GM19193 (cell line): Measurements from ENCODE around the gene SCT.

Experiments used
- POLR2A ChIP-seq: IDR thresholded peaks from 4 replicates; pipeline ENCODE4 v1.6.1; 2011; ENCODE audit not compliant: insufficient read depth, insufficient read length; ENCODE audit errors: extremely low read depth

SCT gene, protein sequence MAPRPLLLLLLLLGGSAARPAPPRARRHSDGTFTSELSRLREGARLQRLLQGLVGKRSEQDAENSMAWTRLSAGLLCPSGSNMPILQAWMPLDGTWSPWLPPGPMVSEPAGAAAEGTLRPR

DNA sequence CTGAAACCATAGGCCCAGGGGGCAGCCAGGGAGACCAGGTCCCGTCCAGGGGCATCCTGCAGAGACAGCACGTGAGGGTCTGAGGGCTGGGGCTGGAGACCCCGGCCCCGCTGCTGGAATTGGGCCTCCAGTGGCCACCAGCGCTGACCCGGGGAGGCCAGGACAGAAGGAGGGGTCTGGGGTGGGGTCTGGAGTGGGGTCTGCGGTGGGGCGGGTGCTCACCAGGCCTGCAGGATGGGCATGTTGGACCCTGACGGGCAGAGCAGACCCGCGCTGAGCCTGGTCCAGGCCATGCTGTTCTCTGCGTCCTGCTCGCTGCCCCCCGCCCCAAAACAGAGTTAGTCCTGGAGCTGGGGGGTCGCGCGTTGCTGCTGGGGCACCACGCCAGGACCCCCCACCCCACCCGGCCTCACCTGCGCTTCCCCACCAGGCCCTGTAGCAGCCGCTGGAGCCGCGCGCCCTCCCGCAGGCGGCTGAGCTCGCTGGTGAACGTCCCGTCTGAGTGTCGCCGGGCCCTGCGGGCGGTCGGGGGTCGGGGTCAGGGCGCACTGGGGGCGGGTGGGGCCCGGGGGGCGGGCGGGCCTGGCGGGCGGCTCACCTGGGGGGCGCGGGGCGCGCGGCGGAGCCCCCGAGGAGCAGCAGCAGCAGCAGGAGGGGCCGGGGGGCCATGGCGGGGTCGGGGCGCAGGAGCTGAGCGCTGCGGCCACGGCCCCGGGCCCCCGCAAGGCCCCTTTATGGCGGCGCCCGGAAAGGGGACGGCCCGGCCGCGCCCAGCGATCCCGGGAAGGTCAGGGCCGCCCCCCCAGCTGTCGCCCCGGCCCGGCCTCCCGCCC, at the start of gene SCT:
Gene SCT, minus strand, starts transcription at position 707 of the 833 bp plus-strand sequence. Its CDS starts 38 bp downstream, at position 669.
- no peak for TF ChIP-seq POLR2A

DNA sequence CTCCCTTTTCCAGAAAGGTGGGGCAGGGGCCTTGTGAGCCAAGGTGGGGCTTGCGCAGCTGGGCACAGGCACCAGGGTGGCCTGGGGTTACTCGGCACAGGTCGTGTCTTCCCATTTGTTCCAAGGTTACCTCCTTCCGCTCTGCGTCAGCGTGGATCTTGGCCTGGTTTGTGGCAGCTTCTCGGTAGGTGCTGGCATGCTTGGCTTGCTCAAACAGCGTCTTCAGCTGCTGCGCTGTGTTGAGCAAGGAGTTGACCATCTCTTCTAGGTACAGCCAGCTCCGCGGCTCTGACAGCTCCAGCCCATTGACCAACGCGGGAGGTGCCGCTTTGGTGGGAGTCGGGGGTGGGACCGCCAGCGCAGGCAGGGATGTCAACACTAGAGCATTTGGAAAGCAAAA, 47.4 kb upstream of the SCT start:
- TF ChIP-seq POLR2A = no peak

DNA sequence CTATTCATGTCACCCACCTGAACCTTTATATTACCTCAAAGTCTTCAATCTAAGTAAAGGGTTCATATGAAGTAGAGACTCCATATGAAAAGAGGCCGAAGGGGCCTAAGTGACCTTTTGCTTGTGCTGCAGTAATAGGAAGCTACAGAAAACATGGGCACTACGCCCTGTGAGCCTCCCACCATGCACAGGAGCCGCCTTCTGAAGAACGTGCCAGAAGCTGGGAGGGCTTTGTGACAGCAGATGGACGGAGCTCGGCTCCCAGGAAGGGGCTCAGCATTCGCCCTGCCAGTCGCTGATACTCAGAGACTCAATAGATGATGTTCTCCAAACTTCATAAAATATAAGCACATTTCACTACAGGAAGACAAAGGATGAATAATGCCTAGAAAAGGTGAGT, 46.9 kb upstream of the SCT start:
- TF ChIP-seq POLR2A = no peak

- no peak for TF ChIP-seq POLR2A
Measured at GRCh38 chr11:665704-666281, 38.8 kb upstream of the SCT start.

DNA sequence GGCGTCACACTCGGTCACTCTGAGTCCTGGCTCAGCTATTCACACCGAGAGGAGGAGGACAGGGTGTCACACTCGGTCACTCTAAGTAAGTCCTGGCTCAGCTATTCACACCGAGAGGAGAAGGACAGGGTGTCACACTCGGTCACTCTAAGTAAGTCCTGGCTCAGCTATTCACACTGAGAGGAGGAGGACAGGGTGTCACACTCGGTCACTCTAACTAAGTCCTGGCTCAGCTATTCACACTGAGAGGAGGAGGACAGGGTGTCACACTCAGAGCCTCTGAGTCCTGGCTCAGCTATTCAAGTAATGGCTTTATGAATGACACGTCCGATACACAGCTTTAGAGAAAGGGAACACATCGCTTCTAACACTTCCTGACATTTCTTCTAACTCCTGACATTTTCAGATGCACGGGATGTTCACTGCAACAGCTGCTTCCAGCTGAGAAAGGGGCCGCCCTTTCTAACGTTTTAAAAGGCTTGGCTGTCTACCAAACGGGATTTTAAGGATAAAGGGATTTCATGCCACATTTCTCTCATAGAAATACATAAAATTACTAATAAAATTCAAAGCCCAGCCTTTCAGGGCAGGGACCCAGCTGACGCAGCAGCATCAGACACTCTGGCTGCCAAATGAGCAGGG, 38.2 kb upstream of the SCT start:
- TF ChIP-seq POLR2A = no peak

- no peak for TF ChIP-seq POLR2A
Measured at GRCh38 chr11:662689-663274, 35.8 kb upstream of the SCT start.

GRCh38 chr11:660681-661444, 33.9 kb upstream of the SCT start:
- no peak for TF ChIP-seq POLR2A

GRCh38 chr11:660281-660680, 33.3 kb upstream of the SCT start:
- TF ChIP-seq POLR2A = no peak

- no peak for TF ChIP-seq POLR2A
Measured at GRCh38 chr11:659532-660085, 32.6 kb upstream of the SCT start.

DNA sequence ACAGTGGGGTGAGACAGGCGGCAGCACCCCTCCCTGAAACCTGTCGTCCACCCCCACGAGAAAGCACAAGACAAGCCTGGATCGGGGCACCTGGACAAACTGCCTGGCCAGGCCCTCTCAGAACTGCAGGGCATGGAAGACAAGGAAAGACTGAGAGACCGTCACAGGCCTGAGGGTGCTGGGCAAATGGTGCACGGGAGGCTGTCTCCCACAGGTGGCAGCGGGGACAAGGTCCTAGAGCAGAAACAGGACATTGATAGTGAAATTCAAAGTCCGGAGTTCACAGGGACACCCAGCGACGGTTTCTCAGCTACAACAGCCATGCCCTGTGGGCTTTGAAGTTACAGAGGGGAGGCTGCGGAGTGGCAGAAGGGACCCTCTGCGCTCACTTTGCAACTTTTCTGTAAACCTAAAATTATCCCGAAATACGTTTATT, 30.7 kb upstream of the SCT start:
- no peak for TF ChIP-seq POLR2A

- TF ChIP-seq POLR2A = no peak
Measured at GRCh38 chr11:656866-657265, 29.9 kb upstream of the SCT start.

- TF ChIP-seq POLR2A = no peak
Measured at GRCh38 chr11:656426-656825, 29.4 kb upstream of the SCT start.

DNA sequence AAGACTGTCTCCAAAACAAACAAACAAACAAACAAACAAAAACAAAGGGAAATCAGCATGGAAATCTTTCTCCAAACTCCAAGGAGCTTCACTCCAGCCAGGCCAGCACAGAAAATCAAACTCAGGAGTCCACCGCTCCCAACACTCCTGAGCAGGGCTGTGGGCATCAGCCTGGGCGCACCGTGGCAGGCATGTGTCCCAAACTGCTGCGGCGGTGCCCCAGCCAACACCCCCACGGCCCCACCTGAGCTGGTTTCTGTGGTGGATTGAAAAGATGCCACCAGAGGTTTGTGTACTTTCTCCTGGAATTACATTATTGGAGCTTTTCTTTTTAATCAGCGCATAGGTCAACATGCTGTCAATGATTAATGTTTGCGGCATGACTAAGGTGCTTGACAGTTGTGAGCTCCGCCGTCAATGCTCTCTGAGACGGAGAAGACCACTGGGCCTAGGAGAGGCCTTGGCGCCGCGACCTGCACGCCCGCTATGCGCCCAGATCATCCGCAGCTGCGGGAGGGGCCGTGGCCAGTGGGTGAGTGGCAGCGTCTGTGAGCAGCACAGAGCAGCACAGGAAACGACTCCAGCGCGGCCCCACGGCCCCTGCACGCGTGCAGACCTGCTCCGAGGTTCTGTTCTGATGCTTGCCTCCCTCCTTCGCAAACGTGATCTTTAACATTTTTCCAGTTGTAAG, 28.2 kb upstream of the SCT start:
- TF ChIP-seq POLR2A = no peak

DNA sequence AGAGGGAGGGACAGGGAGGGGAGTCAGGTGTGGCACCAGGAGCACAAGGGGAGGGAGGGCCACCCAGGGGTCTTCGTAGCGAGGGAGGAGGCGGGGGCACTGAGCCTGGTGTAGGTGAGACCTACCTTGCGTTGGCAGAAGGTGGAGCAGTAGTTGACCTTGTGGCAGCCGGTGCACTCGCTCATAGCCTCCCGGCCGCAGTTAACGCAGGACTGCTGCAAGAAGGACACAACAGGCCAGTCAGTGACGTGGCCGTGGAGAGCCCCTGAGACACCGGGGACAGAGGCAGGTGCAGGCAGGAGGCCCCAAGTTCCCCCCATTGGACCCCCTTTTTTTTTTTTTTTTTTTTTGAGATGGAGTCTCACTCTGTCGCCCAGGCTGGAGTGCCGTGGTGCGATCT, 26.9 kb upstream of the SCT start:
- TF ChIP-seq POLR2A = no peak
